Colonic mucosa (tissue), 4 donors: ENCODE measurements around the gene PILRB. TPM values are rescaled to one million over a fixed set of nuclear protein-coding genes. Genes with fewer than 3 reads are reported as not detected.
"Not testable (repeated sequence)": the region's sequence is repeated elsewhere in the genome, so short reads cannot be mapped to it uniquely, and the experiment has no call there.

Experiments used
- DNase-seq: peaks from one replicate; pipeline ENCODE4 v3.0.0-alpha.2; 2020
- H3K27ac ChIP-seq: fragments of 200-600 bp; one replicate; pipeline ENCODE4 v1.8.0; 2021
- H3K27me3 ChIP-seq: fragments of 200-600 bp; one replicate; pipeline ENCODE4 v1.8.0; 2021
- H3K36me3 ChIP-seq: fragments of 200-600 bp; one replicate; pipeline ENCODE4 v1.8.0; 2021
- H3K4me1 ChIP-seq: fragments of 200-600 bp; one replicate; pipeline ENCODE4 v1.8.0; 2021; ENCODE audit warnings: mild to moderate bottlenecking
- H3K4me3 ChIP-seq: fragments of 200-600 bp; one replicate; pipeline ENCODE4 v1.8.0; 2021
- H3K9ac ChIP-seq, 2 donors: one replicate each; pipeline ENCODE4 v1.7.0; 2013; ENCODE audit warnings: control low read depth in 2 of 2, low read depth in 2 of 2, low read length in 2 of 2
- H3K9me3 ChIP-seq: fragments of 200-600 bp; one replicate; pipeline ENCODE4 v1.8.0; 2021
- intact Hi-C: fragments of 100-400 bp; cut with DNase I; formaldehyde crosslinking; loops from one replicate; pipeline ENCODE4 v1.14.1; 2022
- total RNA-seq, 2 donors: library from RNA; stranded (reverse); fragmentation: NEBNext Ultra II Directional in 1 of 2; extraction: Animal tissue kit (Norgen Biotek cat#: 25700) in 1 of 2; gene quantifications; one replicate each; pipeline ENCODE4 v1.2.1, GENCODE V29; 2021
- TF ChIP-seq, protein P1 (sequence below): fragments of 200-600 bp; IDR thresholded peaks from one replicate; pipeline ENCODE4 v1.8.0; 2022; ENCODE audit warnings: antibody characterized with exemption, mild to moderate bottlenecking
- donor health status: healthy.
- donor health status: DM: no; HTN: no; CAD: no.
- donor health status: DM: no; HTN: no; CAD: no.

Gene PILRB
- total RNA-seq, 2 donors from 2014 or later: 18.2 to 57.9 TPM

DNA sequence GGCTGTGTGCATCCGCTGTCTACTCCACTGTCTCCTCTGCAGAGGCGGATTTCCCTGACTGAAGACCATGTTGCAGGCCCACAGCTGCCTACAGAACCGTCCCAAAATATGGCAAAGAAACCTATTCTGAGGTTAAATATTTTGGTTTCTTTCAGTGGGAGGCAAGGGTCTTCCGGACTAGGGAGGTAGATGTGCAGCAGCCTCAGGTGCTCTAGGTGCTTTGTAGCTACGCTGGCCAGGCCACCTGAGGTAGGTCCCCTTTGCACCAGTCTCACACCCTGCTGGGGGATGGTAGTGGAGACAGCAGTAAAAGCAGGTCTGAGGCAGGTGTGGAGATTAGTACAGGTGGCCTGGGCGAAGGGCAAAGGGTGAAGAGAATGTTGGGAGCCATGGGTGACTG, 8.2 kb upstream of the PILRB start:
- Histone ChIP-seq H3K36me3 (peaks cover 17% of the 10 kb centered on the region), H3K4me3 (no peak overlapping the region), H3K9me3 (no peaks in the 10 kb centered on the region), H3K27me3 (no peaks in the 10 kb centered on the region), H3K27ac (no peak overlapping the region), H3K4me1 (no peaks in the 10 kb centered on the region), H3K9ac (no peak overlapping the region)
- TF ChIP-seq, protein P1, sequence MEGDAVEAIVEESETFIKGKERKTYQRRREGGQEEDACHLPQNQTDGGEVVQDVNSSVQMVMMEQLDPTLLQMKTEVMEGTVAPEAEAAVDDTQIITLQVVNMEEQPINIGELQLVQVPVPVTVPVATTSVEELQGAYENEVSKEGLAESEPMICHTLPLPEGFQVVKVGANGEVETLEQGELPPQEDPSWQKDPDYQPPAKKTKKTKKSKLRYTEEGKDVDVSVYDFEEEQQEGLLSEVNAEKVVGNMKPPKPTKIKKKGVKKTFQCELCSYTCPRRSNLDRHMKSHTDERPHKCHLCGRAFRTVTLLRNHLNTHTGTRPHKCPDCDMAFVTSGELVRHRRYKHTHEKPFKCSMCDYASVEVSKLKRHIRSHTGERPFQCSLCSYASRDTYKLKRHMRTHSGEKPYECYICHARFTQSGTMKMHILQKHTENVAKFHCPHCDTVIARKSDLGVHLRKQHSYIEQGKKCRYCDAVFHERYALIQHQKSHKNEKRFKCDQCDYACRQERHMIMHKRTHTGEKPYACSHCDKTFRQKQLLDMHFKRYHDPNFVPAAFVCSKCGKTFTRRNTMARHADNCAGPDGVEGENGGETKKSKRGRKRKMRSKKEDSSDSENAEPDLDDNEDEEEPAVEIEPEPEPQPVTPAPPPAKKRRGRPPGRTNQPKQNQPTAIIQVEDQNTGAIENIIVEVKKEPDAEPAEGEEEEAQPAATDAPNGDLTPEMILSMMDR: no peak
- no peak for DNase-seq
- intact Hi-C loops: loop anchor here (10.0 kb wide), 1 partner anchor 215 kb away; no protein-coding TSS in a partner anchor

DNA sequence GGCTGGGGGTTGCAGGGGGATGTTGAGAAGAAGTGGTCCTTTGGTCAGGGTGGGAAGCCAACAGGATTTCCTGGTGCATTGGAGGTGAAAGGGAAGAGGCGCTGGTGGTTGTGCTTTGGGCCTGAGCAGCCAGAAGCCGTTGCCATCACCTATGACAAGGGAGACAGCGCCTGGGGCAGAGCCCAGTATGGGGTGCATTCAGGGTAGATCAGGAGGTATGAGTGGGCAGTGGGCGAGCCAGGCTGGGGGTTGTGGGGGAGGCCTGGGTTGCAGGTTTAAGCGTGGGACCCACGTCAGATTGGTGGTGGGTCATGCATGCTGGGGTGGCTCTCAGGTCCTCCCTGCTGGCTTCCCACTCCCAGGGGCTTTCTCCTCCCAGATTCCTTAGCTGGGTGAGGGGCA, 6.3 kb upstream of the PILRB start:
- H3K36me3 ChIP-seq: peaks cover 23% of the 10 kb centered on the region
- H3K9ac ChIP-seq: no peak overlapping the region
- no peak overlapping the region for H3K4me3 ChIP-seq
- no peaks in the 10 kb centered on the region for H3K27me3 ChIP-seq
- no peaks in the 10 kb centered on the region for H3K4me1 ChIP-seq
- DNase-seq: no peak
- intact Hi-C loops: no loop called here
- H3K9me3 ChIP-seq: no peaks in the 10 kb centered on the region
- H3K27ac ChIP-seq: no peak overlapping the region
- TF ChIP-seq, protein P1: no peak

- H3K27me3 ChIP-seq, H3K4me1 ChIP-seq, DNase-seq, H3K9ac ChIP-seq, H3K27ac ChIP-seq, intact Hi-C loops, H3K9me3 ChIP-seq, H3K4me3 ChIP-seq: not testable (repeated sequence)
- peaks cover 23% of the 10 kb centered on the region for H3K36me3 ChIP-seq
These were observed 5.6 kb upstream of the PILRB start for GRCh38 chr7:100352230-100352781.

GRCh38 chr7:100352984-100353684, 4.8 kb upstream of the PILRB start:
- no peaks in the 10 kb centered on the region for H3K4me1 ChIP-seq
- H3K4me3 ChIP-seq: no peak overlapping the region
- intact Hi-C loops: no loop called here
- H3K9me3 ChIP-seq: no peaks in the 10 kb centered on the region
- DNase-seq: no peak
- H3K9ac ChIP-seq: no peak overlapping the region
- TF ChIP-seq, protein P1: no peak
- H3K27ac ChIP-seq: no peak overlapping the region
- H3K36me3 ChIP-seq: peaks cover 27% of the 10 kb centered on the region
- H3K27me3 ChIP-seq: no peaks in the 10 kb centered on the region

DNA sequence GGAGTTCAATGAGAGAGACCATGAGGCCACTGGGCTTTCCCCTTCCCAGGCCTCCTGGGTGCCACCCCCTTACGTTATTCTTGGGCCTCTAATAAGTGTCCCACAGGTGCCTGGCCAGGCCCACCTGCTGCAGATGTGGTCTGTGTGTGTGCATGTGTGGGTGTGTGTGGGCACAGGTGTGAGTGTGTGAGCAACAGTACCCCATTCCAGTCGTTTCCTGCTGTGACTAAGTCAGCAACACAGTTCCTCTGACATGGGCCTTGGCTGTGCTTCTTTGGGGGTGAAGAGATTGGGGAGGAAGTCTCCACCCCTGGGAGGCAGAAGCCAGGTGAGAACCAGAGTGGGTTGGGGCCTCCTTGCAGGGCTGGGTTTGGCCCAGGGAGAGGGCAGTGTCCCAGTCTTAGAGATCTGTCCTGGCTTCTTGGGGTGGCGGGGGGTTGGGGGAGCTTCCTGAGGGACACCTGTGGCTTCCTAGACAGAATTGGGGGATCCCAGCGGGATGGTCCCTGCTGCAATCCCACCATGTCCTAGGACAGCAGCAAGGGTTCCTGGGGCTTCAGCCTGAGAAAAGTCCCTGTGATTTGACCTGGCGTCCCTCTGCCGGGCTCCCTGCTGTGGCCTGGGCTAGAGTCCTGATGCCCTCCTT, 4.1 kb upstream of the PILRB start:
- no peak overlapping the region for H3K4me3 ChIP-seq
- no peaks in the 10 kb centered on the region for H3K27me3 ChIP-seq
- no peak overlapping the region for H3K9ac ChIP-seq
- intact Hi-C loops: no loop called here
- TF ChIP-seq, protein P1: no peak
- H3K4me1 ChIP-seq: no peaks in the 10 kb centered on the region
- no peak for DNase-seq
- peaks cover 27% of the 10 kb centered on the region for H3K36me3 ChIP-seq
- H3K27ac ChIP-seq: no peak overlapping the region
- no peaks in the 10 kb centered on the region for H3K9me3 ChIP-seq
